ENCODE measurements around the gene CRIM1. TPM values are rescaled to one million over a fixed set of nuclear protein-coding genes. Genes with fewer than 3 reads are reported as not detected.

CRIM1 gene
- total RNA-seq, 1 experiment from 2014 or later, result 24.1 TPM

GRCh38 chr2:36427790-36428243 is 72.2 kb downstream of the CRIM1 start:
- no peaks in the 10 kb centered on the region for H3K36me3 Mint-ChIP-seq
- H3K9me3 Mint-ChIP-seq, result no peaks in the 10 kb centered on the region
- CTCF ChIA-PET, result interaction anchor here (1.2 kb wide), 1 partner anchor 32 kb away, joined by 3 read pairs; no protein-coding TSS in a partner anchor
- POLR2A ChIA-PET, result no interaction called here
- H3K4me1 Mint-ChIP-seq, result peaks cover 43% of the 10 kb centered on the region
- TF ChIP-seq NFYB (CRISPR knock-in tag; conservative IDR thresholded peaks at IDR 0.05; ENCODE audit: low read depth) (no peak), PRDM15 (CRISPR knock-in tag; IDR thresholded peaks at IDR 0.05) (no peak), E2F5 (CRISPR knock-in tag; IDR thresholded peaks at IDR 0.05) (no peak), MLX (CRISPR knock-in tag; IDR thresholded peaks at IDR 0.05) (no peak), AFF4 (CRISPR knock-in tag; IDR thresholded peaks at IDR 0.05; ENCODE audit: borderline replicate concordance) (no peak), PREB (CRISPR knock-in tag; IDR thresholded peaks at IDR 0.05; ENCODE audit: borderline replicate concordance) (no peak), CREM (CRISPR knock-in tag; IDR thresholded peaks at IDR 0.05) (no peak), NFE2L1 (CRISPR knock-in tag; IDR thresholded peaks at IDR 0.05) (no peak), ZNF512 (CRISPR knock-in tag; IDR thresholded peaks at IDR 0.05; ENCODE audit: borderline replicate concordance) (no peak), SMAD4 (CRISPR knock-in tag; IDR thresholded peaks at IDR 0.05) (no peak), GRHL2 (CRISPR knock-in tag; IDR thresholded peaks at IDR 0.05; ENCODE audit: insufficient replicate concordance, severe bottlenecking) (no peak), ZNF281 (CRISPR knock-in tag; IDR thresholded peaks at IDR 0.05) (no peak), USF1 (CRISPR knock-in tag; IDR thresholded peaks at IDR 0.05) (no peak), ELF4 (CRISPR knock-in tag; IDR thresholded peaks at IDR 0.05; ENCODE audit: low read depth) (no peak), ZNF671 (CRISPR knock-in tag; IDR thresholded peaks at IDR 0.05) (no peak), AR (CRISPR knock-in tag; IDR thresholded peaks at IDR 0.05) (no peak), ZNF219 (CRISPR knock-in tag; IDR thresholded peaks at IDR 0.05; ENCODE audit: borderline replicate concordance) (no peak), JAZF1 (CRISPR knock-in tag; IDR thresholded peaks at IDR 0.05) (no peak)
- no peak overlapping the region for H3K27ac Mint-ChIP-seq
- DNase-seq (ENCODE audit: low spot score) (peak; percentile 16), ATAC-seq (peak; percentile 68)
- no peaks in the 10 kb centered on the region for H3K27me3 Mint-ChIP-seq (ENCODE audit: low read depth)
- H3K4me3 Mint-ChIP-seq, result no peak overlapping the region
